Lower leg skin (tissue), 4 donors: ENCODE measurements around the gene VPS37B. TPM values are rescaled to one million over a fixed set of nuclear protein-coding genes. Genes with fewer than 3 reads are reported as not detected.

Source experiments
- DNase-seq, 2 donors: peaks; one replicate each; pipeline ENCODE4 v3.0.0-alpha.2; 2019; ENCODE audit warnings: low spot score in 2 of 2
- H3K4me3 ChIP-seq: fragments of 200-600 bp; sonication (generic); 2 replicates; pipeline ENCODE4 v1.5.1; 2017; ENCODE audit warnings: mild to moderate bottlenecking, low read depth; ENCODE audit not compliant: poor library complexity, severe bottlenecking
- CTCF ChIP-seq, 3 donors: fragments of 450-650 bp; IDR thresholded peaks; one replicate each; pipeline ENCODE4 v1.5.1; 2016; ENCODE audit warnings: antibody characterized with exemption in 3 of 3, mild to moderate bottlenecking in 3 of 3, moderate library complexity in 2 of 3
- POLR2A ChIP-seq, 2 donors: fragments of 450-650 bp; IDR thresholded peaks; one replicate each; pipeline ENCODE4 v1.6.1; 2016 to 2017; ENCODE audit warnings: antibody characterized with exemption in 2 of 2, mild to moderate bottlenecking in 1 of 2, moderate library complexity in 1 of 2
- WGBS, 2 donors: methylation state at CpG; one replicate each; pipeline ENCODE4 v1.1.5; 2018; 5-methylcytosine and 5-hydroxymethylcytosine counted together
- intact Hi-C: fragments of 100-400 bp; cut with DNase I; formaldehyde crosslinking; loops from one replicate; pipeline ENCODE4 v1.15.0; 2023; ENCODE audit warnings: low total_unique reads
- total RNA-seq, 4 donors: library from RNA; depleted of rRNA; stranded (reverse); fragments of >200 nt; gene quantifications; one replicate each; pipeline ENCODE4 v1.1.0, GENCODE V29; 2016

VPS37B gene
- total RNA-seq, 4 donors from 2014 or later: 27.7 to 47.8 (median 42.3) TPM

- H3K4me3 ChIP-seq: no peak overlapping the region
- intact Hi-C loops: no loop called here
- DNase-seq: no peak
- TF ChIP-seq POLR2A (IDR thresholded peaks at IDR 0.05) (no peak), CTCF (IDR thresholded peaks at IDR 0.05) (no peak)
- 85 to 92% methylated on average over 8 to 17 of the region's 17 CpGs for WGBS, 2 donors
These were observed 42.2 kb downstream of the VPS37B start for GRCh38 chr12:122853582-122854245.

GRCh38 chr12:122852336-122853275, 43.3 kb downstream of the VPS37B start:
- TF ChIP-seq POLR2A (IDR thresholded peaks at IDR 0.05) (no peak), CTCF (IDR thresholded peaks at IDR 0.05) (no peak)
- intact Hi-C loops: no loop called here
- DNase-seq: no peak

GRCh38 chr12:122851820-122852219, 44.1 kb downstream of the VPS37B start:
- no peak overlapping the region for H3K4me3 ChIP-seq
- no peak for TF ChIP-seq CTCF (IDR thresholded peaks at IDR 0.05)
- no peak for TF ChIP-seq POLR2A (IDR thresholded peaks at IDR 0.05)
- 25 to 33% methylated on average over 3 to 5 of the region's 5 CpGs for WGBS, 2 donors
- intact Hi-C loops: no loop called here
- no peak for DNase-seq

More at GRCh38 chr12:122852336-122853275, 43.3 kb downstream of the VPS37B start:
- WGBS, 2 donors: 37 to 44% methylated on average over 15 to 17 of the region's 18 CpGs
- no peak overlapping the region for H3K4me3 ChIP-seq

GRCh38 chr12:122850695-122851350, 45.1 kb downstream of the VPS37B start:
- DNase-seq: no peak
- intact Hi-C loops: no loop called here
- H3K4me3 ChIP-seq: no peak overlapping the region
- WGBS, 2 donors: 81 to 83% methylated on average over 21 to 22 of the region's 27 CpGs
- TF ChIP-seq POLR2A (IDR thresholded peaks at IDR 0.05) (no peak), CTCF (IDR thresholded peaks at IDR 0.05) (no peak)

GRCh38 chr12:122850048-122850445, 45.9 kb downstream of the VPS37B start:
- TF ChIP-seq CTCF (IDR thresholded peaks at IDR 0.05) (no peak), POLR2A (IDR thresholded peaks at IDR 0.05) (no peak)

More at GRCh38 chr12:122850048-122850445, 45.9 kb downstream of the VPS37B start:
- no peak overlapping the region for H3K4me3 ChIP-seq
- intact Hi-C loops: no loop called here
- DNase-seq: no peak
- 90 to 100% methylated on average over 6 to 8 of the region's 14 CpGs for WGBS, 2 donors
